Measurements from ENCODE around the gene CDC25B. TPM values are rescaled to one million over a fixed set of nuclear protein-coding genes. Genes with fewer than 3 reads are reported as not detected.

CDC25B gene
- total and polyA plus RNA-seq, 2 of the 13 experiments (the other 11 are each of a cell fraction or from before 2014, with no cell fraction given), result 14.5 to 19.4 TPM

- TF ChIP-seq CEBPZ (IDR thresholded peaks at IDR 0.05; ENCODE audit: low read length) (no peak), ZFP37 (CRISPR knock-in tag; IDR thresholded peaks at IDR 0.05; ENCODE audit: borderline replicate concordance) (no peak), CENPT (CRISPR knock-in tag; IDR thresholded peaks at IDR 0.05; ENCODE audit: low read depth) (no peak), ZNF263 (CRISPR knock-in tag; IDR thresholded peaks at IDR 0.05) (0 out of 2 replicates have a peak, but pooled peaks have one; percentile 48), ZNF251 (CRISPR knock-in tag; IDR thresholded peaks at IDR 0.05) (no peak), THAP9 (CRISPR knock-in tag; IDR thresholded peaks at IDR 0.05; ENCODE audit: borderline replicate concordance) (no peak), ZNF770 (CRISPR knock-in tag; IDR thresholded peaks at IDR 0.05) (peak; percentile 90), PITX1 (CRISPR knock-in tag; IDR thresholded peaks at IDR 0.05) (no peak), ZBTB1 (CRISPR knock-in tag; IDR thresholded peaks at IDR 0.05; ENCODE audit: borderline replicate concordance) (no peak), HOXA3 (CRISPR knock-in tag; IDR thresholded peaks at IDR 0.05) (0 out of 2 replicates have a peak, but pooled peaks have one; percentile 18), NFKB2 (CRISPR knock-in tag; IDR thresholded peaks at IDR 0.05; ENCODE audit: borderline replicate concordance) (no peak), BHLHE40 (IDR thresholded peaks at IDR 0.05; ENCODE audit: low read length) (peak; percentile 41), ZNF7 (CRISPR knock-in tag; IDR thresholded peaks at IDR 0.05) (no peak), YEATS4 (CRISPR knock-in tag; IDR thresholded peaks at IDR 0.05; ENCODE audit: borderline replicate concordance) (no peak), NFATC3 (CRISPR knock-in tag; IDR thresholded peaks at IDR 0.05) (no peak), JUN (CRISPR knock-in tag; IDR thresholded peaks at IDR 0.05) (no peak), ZNF776 (CRISPR knock-in tag; IDR thresholded peaks at IDR 0.05) (no peak)
Observed at GRCh38 chr20:3812975-3813847, 17.1 kb downstream of the CDC25B start (continued).

Measured in HepG2 (cell line).